Mucosa of gallbladder (tissue), 1 donor: ENCODE data around the gene ARHGAP40. TPM values are rescaled to one million over a fixed set of nuclear protein-coding genes. Genes with fewer than 3 reads are reported as not detected.

Source experiments
- DNase-seq: peaks from one replicate; pipeline ENCODE4 v3.0.0-alpha.2; 2020; ENCODE audit warnings: low spot score
- total RNA-seq: library from RNA; stranded (reverse); gene quantifications from one replicate; pipeline ENCODE4 v1.2.1, GENCODE V29; 2021
- donor health status: DM: no; HTN: no; CAD: no.

The ARHGAP40 gene
- total RNA-seq, 1 donor from 2014 or later = not detected

DNA sequence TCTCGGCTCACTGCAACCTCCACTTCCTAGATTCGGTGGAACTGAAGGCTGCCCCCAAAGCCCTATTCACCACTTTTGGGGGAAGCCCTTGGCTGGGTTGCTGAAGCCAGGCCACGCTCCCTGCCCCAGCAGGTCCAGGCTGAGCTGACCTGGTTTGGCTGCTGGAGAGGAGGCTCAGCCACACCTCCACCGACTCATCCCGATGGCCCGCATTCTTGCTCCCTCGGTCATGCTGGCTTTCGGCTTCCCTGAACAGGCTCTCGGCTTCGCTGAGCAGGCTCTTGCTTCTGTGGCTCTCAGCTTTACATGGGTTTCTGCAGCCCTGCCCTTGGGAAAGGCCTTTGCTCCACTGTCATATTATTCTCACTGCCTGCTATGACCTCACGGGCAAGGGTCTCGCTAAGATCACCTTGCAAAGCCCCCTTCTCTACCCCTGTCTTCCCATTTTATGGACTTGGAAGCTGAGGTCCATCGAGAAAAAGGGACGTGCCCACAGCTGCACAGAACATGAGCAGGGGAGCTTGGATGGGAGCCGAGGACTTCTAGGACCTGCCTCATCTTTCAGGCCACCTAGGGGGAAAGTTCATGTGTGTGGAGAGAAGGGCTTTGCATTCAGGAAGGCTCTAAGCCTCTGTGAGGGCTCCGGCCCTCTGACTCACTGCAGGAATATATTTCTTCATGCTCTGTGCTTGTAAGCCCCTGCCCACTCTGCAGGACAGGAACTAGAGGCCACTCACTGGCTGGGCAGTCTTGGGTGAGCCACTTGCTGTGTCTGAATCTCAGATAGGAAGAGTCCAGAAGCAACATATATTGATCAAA lies 15.6 kb downstream of the ARHGAP40 start:
- no peak for DNase-seq

DNA sequence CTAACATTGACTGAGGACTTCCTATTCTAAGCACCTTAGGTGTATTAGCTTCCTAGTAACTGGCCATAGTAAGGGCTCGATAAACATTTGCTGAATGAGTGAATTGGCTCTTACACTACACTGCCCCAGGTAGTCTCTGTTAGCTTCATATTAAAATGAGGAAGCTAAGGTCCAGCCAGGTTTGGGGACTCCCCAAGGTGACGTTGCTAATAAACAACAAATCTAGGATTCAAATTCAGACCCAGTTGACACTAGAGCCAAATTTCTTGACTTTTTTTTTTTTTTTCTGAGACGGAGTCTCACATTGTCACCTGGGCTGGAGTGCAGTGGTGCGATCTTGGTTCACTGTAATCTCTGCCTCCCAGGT lies 16.2 kb downstream of the ARHGAP40 start:
- no peak for DNase-seq

- DNase-seq = no peak
These were observed 18.8 kb downstream of the ARHGAP40 start for GRCh38 chr20:38620441-38620840.

GRCh38 chr20:38623061-38623460 lies 21.5 kb downstream of the ARHGAP40 start:
- DNase-seq = no peak

DNA sequence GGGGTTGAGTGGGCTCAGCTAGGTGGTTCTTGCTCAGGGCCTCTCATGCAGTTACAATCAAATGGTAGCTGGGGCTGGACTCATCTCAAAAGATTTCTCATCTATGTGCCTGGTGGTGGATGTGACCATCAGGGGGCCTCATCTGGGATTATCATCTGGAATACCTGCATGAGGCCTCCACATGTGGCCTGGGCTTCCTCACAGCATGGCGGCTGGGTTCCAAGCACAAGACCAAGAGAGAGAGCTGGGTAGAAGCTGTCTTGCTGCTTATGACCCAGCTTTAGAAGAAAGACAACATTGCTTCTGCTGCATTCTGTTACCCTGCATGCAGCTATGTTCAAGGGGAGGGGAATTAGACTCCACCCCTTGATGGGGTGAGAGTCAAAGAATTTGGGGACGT lies 22.5 kb downstream of the ARHGAP40 start:
- DNase-seq = no peak

GRCh38 chr20:38625896-38626295 lies 24.3 kb downstream of the ARHGAP40 start:
- no peak for DNase-seq

GRCh38 chr20:38626921-38627659 lies 25.5 kb downstream of the ARHGAP40 start:
- no peak for DNase-seq

DNA sequence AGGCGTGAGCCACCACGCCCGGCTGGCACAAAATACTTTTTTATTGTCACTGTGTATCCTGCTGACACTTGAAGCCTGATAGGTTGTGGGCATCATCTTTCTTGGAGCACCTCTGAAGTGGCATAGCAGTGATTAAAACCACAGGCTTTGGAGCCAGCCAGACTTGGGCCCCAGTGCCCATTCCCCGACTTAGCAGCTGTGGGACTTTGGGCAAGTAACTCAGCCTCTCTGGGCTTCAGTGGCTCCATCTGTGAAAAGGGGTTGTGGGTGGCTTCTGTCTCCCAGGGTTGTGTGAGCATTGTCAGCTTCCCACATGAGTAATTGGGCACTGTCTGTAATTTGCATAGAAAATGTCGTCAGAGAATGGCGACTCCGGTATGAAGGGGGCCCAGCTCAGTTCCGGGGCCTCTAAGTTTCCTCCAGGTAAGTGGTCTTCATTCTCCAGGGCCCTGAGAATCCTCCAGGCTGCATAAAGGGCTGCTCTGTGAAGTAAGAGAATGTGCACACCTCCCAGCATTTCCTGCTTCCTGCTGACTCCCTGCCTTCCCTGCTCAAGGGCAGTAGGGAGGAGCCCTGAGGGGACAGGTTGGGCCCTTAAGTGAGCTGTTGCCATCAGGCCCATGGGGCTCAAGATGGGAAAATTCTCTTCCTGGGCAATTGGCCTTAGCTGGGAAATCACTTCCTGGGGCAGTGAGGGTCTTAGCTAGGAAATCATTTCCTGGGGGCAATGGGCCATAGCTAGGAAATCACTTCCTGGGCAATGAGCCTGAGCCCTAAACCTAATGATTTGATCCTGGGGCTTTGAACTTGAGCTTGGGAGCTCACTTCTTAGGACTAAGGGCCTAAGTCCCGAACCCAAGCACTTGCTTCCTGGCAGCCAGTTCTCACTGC lies 27.2 kb downstream of the ARHGAP40 start:
- DNase-seq = no peak

DNA sequence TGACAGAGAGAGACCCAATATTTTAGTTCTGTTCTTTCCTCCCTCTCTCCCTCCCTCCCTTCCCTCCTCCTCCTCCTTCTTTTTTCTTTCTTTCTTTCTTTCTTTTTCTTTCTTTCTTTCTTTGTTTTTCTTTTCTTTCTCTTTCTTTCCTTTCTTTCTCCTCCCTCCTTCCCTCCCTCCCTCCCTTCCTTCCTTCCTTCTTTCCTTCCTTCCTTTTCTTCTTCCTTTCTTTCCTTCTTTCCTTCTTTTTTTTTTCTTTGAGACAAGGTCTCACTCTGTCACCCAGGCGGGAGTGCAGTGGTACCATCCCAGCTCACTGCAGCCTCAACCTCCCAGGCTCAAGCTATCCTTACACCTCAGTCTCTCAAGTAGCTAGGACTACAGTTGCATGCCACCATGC lies 28.4 kb downstream of the ARHGAP40 start:
- DNase-seq = no peak

DNA sequence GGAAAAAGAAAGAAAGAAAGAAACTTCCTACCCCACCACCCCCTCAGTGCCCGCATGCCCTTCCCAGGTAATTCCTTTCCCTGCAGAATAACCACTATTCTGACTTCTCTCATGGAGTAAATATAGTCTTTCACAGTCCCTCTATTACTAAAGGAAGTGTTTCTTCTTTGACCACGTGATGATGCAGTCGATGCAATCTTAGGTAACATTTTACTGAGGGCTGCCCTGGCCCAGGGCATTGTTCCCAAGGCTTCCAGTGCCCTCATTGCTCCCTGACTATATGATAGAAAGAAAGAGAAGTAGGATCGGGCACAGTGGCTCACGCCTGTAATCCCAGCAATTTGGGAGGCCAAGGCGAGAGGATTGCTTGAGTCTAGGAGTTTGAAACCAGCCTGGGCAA lies 29.1 kb downstream of the ARHGAP40 start:
- no peak for DNase-seq

DNA sequence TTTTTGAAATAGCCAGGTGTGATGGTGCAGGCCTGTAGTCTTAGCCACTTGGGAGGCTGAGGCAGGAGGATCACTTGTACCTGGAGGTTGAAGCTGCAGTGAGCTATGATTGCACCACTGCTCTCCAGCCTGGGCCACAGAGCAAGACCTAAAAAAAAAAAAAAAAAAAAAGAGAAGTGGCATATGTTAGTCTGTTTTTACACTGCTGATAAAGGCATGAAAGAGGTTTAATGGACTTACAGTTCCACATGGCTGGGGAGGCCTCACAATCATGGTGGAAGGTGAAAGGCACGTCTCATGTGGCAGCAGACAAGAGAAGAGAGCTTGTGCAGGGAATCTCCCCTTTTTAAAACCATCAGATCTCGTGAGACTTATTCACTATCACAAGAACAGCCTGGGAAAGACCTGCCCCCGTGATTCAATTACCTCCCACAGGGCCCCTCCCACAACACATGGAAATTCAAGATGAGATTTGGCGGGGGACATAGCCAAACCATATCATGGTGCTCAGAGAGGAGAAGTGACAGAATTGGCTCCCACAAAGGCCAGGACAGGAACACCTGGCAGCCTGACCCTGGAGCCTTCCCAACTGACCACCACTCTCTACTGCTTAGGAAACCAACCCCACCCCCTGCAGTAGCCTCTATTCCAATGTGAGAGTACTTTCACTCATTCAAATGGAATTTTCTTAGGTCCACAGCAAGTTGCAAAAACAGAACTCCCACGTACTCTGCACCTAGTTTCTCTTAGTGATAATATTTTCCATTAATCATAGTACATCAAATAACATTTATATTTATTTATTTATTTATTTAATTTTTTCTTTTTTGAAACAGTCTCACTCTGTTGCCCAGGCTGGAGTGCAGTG lies 29.8 kb downstream of the ARHGAP40 start:
- no peak for DNase-seq

DNA sequence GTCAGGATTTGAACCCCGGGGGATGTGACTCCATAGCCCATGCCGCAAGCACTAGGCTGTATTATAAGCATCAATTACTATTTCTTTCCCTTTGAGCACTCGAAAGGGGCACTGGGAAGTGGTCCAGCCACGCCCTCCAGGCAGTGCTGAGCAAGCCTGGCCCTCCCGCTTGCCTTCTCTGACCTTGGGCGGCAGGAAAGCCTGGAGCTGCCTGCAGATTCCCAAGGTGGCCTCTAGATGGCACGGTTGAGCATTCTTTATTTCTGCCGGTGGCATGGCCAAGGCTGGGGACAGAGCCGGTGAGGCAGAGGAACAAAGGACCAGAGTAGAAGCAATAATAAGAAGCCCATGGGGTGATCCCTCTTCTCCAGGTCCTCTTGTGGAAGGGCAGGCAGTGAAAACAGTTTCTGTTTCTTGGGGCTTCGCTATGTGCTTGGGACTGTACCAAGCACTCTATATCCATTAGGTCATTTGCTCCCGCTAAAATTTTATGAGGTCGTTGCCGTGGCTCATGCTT lies 32.0 kb downstream of the ARHGAP40 start:
- peak; percentile 34 for DNase-seq

GRCh38 chr20:38635721-38636288 lies 34.2 kb downstream of the ARHGAP40 start:
- no peak for DNase-seq

GRCh38 chr20:38640521-38640920 lies 38.9 kb downstream of the ARHGAP40 start:
- no peak for DNase-seq

GRCh38 chr20:38642498-38642897 lies 40.9 kb downstream of the ARHGAP40 start:
- DNase-seq = no peak

DNA sequence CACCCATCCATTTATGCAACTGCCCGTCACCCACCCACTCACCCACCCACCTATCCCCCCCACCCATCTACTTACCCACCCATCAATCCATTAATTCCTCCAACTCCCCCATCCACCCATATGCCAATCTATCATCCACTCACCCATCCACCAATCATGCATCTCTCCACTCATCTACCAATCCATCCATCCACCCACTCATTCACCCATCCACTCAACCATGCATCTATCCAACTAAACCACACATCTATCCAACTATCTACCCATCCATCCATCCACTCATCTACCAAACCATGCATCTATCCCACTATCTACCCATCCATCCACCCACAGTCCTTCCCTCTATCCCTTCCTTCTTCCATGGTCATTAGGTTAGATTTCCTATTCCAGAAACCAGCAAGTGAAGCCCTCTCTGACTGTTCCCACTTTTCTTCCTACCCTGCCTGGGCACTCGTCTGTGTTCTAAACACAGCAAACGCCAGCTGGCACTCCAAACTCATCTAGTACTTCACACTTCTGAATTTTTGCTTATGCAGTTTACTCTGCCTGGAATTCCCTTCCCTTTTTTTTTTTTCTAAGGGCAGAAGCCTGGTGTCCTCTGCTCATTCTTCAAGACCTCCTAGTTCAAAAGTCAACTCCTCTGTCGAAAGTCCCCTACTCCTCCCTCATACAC lies 43.1 kb downstream of the ARHGAP40 start:
- DNase-seq = no peak

DNA sequence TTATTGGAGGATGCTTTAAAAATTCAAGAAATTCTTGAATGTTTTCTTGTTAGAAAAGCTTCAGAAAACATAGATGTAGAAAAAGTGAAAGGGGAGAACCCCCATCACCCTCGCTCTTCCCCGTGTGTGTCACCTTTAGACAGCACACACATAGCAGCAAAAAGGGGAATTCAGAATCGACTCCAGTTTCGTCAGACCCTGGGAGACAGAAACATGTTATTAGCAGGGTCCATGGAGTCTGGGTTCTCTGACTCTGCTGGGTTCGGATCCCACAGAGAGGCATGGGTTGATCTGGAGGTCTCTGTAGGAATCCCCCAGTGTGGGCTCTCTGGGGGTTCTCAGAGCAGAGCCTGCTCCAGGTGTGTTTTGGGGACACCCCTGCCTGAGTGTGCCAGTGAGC lies 43.7 kb downstream of the ARHGAP40 start:
- DNase-seq = no peak

DNA sequence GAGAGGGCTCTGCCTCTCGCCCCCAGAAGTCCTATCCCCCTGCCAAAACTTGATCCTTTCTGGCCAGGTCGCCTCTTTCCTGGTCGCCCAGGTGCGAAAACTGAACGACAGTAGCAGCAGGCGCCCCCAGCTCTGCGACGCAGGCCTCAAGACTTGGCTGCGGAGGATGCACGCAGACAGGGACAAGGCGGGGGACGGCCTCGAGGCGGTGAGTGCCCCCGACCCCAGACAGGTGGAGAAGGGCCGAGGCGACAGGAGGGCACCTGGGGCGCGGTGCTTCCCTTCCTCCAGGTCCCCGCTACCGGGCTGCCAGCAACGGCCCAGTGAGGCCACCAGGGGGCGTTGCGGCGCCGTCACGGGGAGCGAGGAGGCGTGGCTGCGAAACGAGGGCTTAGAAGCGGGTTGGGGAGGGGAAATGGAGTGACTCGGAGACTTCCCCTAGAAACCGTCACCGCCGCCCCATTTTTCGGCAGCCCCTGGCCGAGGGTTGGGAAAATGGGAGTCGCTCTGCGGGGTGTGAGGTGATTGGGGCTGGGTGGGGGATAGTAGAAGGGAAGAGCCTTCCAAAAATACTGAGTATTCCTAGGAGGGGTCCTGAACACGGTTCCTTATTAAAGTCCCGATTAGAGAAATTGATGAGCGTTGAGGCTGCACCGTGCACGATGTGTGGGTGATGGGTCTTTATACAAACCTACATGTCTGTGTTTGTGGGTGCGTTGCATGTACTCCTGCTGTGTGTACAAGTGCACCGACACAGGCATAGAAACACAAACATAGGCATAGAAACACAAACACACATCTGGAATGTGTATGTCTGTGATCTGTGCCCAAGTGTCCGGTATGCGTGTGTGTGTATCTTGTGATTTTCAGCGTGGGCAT lies 44.6 kb downstream of the ARHGAP40 start:
- DNase-seq = peak; percentile 67

DNA sequence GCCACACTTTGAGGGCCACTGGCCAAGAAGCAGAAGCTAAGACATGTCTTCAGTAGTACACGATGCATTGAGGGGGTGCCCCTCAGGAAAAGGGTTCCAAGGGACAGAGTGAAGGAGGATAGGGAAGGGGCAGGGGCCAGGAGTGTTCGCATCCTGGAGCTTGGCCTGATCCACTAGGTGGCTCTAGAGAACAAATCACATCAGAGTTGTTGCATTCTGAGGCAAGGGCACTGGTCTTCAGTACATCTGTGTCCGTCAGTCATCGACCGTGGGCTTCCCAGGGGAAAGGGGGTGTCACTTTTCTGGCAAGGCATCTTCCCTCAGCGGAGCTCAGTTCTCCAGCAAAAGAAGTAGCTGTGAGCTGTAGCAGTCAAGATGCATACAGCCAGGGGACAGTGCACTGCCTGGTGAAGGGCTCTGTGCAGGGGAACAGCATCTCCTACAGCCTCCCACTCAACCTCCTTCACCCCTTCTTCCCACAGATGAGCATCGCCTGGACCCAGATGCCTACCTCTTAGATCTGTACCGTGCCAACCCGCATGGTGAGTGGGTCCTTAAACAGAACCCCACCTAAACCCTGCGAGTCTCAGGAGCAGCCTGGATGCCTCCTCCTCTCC lies 47.8 kb downstream of the ARHGAP40 start:
- no peak for DNase-seq
